ENCODE data around the gene NCKIPSD.

Gene NCKIPSD

GRCh38 chr3:48642605-48643004 lies 43.1 kb downstream of the NCKIPSD start:
- DNase-seq = no peak

GRCh38 chr3:48641396-48641795 lies 44.3 kb downstream of the NCKIPSD start:
- no peak for DNase-seq

- no peak for DNase-seq
Measured at GRCh38 chr3:48639944-48640606, 45.6 kb downstream of the NCKIPSD start.

GRCh38 chr3:48637305-48637704 lies 48.4 kb downstream of the NCKIPSD start:
- no peak for DNase-seq

GRCh38 chr3:48636149-48636655 lies 49.5 kb downstream of the NCKIPSD start:
- DNase-seq = no peak

GRCh38 chr3:48635222-48636021 lies 50.3 kb downstream of the NCKIPSD start, which contains the start of gene SLC26A6:
Gene SLC26A6, minus strand, starts transcription at chr3:48635461. Its CDS starts 68 bp downstream, at chr3:48635393.
- DNase-seq = peak; percentile 96 to 98

GRCh38 chr3:48634661-48635221 lies 51.0 kb downstream of the NCKIPSD start:
- DNase-seq = peak; percentile 16 to 46

- no peak for DNase-seq
Measured at GRCh38 chr3:48633743-48634142, 52.0 kb downstream of the NCKIPSD start.

GRCh38 chr3:48633256-48633655 lies 52.5 kb downstream of the NCKIPSD start:
- DNase-seq = no peak

GRCh38 chr3:48631516-48632448 lies 53.9 kb downstream of the NCKIPSD start:
- DNase-seq = no peak

GRCh38 chr3:48630833-48631232 lies 54.9 kb downstream of the NCKIPSD start:
- no peak for DNase-seq

GRCh38 chr3:48630407-48630806 lies 55.3 kb downstream of the NCKIPSD start:
- no peak for DNase-seq

- no peak for DNase-seq
Measured at GRCh38 chr3:48629894-48630293, 55.8 kb downstream of the NCKIPSD start.

- DNase-seq = no peak
Measured at GRCh38 chr3:48628277-48629017, 57.3 kb downstream of the NCKIPSD start.

- DNase-seq = no peak
Measured at GRCh38 chr3:48625600-48625999, 60.1 kb downstream of the NCKIPSD start.

GRCh38 chr3:48624767-48625166 lies 60.9 kb downstream of the NCKIPSD start:
- no peak for DNase-seq

GRCh38 chr3:48623851-48624547 lies 61.7 kb downstream of the NCKIPSD start:
- no peak for DNase-seq

All from AML-193 (cell line).